Upper lobe of left lung (tissue), 6 donors: ENCODE measurements around the gene CHDH. TPM values are rescaled to one million over a fixed set of nuclear protein-coding genes. Genes with fewer than 3 reads are reported as not detected.

Experiments
- ATAC-seq, 2 donors: fragments of 200-7000 bp; cut with Tn5 transposase; one replicate each; pipeline ENCODE4 v1.9.1; 2022; ENCODE audit warnings: mild to moderate bottlenecking in 2 of 2, moderate library complexity in 2 of 2; ENCODE audit not compliant: low FRiP score in 2 of 2
- DNase-seq, 2 donors: peaks; one replicate each; pipeline ENCODE4 v3.0.0-alpha.2; 2019 to 2020
- H3K27ac ChIP-seq, 4 donors: fragments of 200-600 bp; sonication (generic); one replicate each; pipeline ENCODE4 v1.5.1; 2016 to 2019
- H3K27me3 ChIP-seq, 4 donors: fragments of 200-600 bp; sonication (generic); one replicate each; pipeline ENCODE4 v1.5.1; 2017 to 2019
- H3K36me3 ChIP-seq, 4 donors: fragments of 200-600 bp; sonication (generic); one replicate each; pipeline ENCODE4 v1.5.1; 2016 to 2019
- H3K4me1 ChIP-seq, 4 donors: fragments of 200-600 bp; sonication (generic); one replicate each; pipeline ENCODE4 v1.5.1; 2018 to 2019
- H3K4me3 ChIP-seq, 4 donors: fragments of 200-600 bp; sonication (generic); one replicate each; pipeline ENCODE4 v1.5.1; 2017 to 2019; ENCODE audit warnings: mild to moderate bottlenecking in 2 of 4, moderate library complexity in 1 of 4
- H3K9me3 ChIP-seq, 4 donors: fragments of 200-600 bp; sonication (generic); one replicate each; pipeline ENCODE4 v1.5.1; 2018 to 2019
- EP300 ChIP-seq, 4 donors: sonication (generic); formaldehyde crosslinking; IDR thresholded peaks; one replicate each; pipeline ENCODE4 v1.5.1; 2017; ENCODE audit warnings: antibody characterized with exemption in 4 of 4, control low read depth in 2 of 4
- POLR2A ChIP-seq, 4 donors: fragments of 450-650 bp; IDR thresholded peaks; one replicate each; pipeline ENCODE4 v1.5.1; 2016 to 2017; ENCODE audit warnings: antibody characterized with exemption in 4 of 4, mild to moderate bottlenecking in 2 of 4
- POLR2AphosphoS5 ChIP-seq, 2 donors: sonication (generic); formaldehyde crosslinking; IDR thresholded peaks; one replicate each; pipeline ENCODE4 v1.5.1; 2017; ENCODE audit warnings: antibody characterized with exemption in 2 of 2
- WGBS, 2 donors: methylation state at CpG; one replicate each; pipeline ENCODE4 v1.1.5; 2017 to 2018; 5-methylcytosine and 5-hydroxymethylcytosine counted together
- total RNA-seq, 6 donors: library from RNA; depleted of rRNA in 4 of 6; stranded (reverse); fragments of >200 nt in 4 of 6; gene quantifications; one replicate each; pipeline versions ENCODE4 v1.1.0 to v1.2.1, GENCODE V29; 2016 to 2021
- TF ChIP-seq, protein P1 (sequence below), 6 experiments: fragments of 450-650 bp in 4 of 6; fragments of 200-600 bp in 2 of 6; sonication (generic) in 2 of 6; IDR thresholded peaks; one replicate each; pipeline ENCODE4 v1.5.1; 2016 to 2019; ENCODE audit warnings: antibody characterized with exemption in 6 of 6
- donor health status: DM: no; HTN: no; CAD: no; lungs with moderate emphysema.
- donor health status: DM: no; HTN: yes; CAD: no; lungs with severe emphysema.

The CHDH gene
- total RNA-seq, 6 donors from 2014 or later = 9.1 to 20.9 (median 13.9) TPM

DNA sequence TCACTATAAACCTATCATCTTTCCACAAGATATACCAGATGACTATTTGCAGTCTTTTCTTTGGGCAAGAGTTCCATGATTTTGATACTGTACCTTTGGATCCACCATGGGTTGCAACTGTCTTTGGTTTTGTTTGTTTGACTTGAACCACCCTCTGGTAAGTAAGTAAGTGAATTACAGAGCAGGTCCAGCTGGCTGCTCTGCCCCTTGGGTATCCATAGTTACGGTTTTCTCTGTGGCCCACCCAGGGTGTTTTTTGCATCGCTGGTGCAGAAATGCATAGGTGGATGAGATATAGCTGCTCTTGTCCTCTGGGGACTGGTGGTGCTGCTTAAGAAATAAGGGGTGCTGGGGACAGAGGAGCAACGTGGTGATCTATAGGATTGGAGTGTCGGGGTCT, 33.8 kb downstream of the CHDH start:
- no peaks in the 10 kb centered on the region for H3K4me1 ChIP-seq
- H3K4me3 ChIP-seq = no peak overlapping the region
- no peaks in the 10 kb centered on the region for H3K27me3 ChIP-seq
- ATAC-seq = no peak
- H3K27ac ChIP-seq = no peak overlapping the region
- TF ChIP-seq POLR2A (IDR thresholded peaks at IDR 0.05) (no peak), POLR2AphosphoS5 (IDR thresholded peaks at IDR 0.05) (no peak), EP300 (IDR thresholded peaks at IDR 0.05) (no peak)
- TF ChIP-seq, protein P1, sequence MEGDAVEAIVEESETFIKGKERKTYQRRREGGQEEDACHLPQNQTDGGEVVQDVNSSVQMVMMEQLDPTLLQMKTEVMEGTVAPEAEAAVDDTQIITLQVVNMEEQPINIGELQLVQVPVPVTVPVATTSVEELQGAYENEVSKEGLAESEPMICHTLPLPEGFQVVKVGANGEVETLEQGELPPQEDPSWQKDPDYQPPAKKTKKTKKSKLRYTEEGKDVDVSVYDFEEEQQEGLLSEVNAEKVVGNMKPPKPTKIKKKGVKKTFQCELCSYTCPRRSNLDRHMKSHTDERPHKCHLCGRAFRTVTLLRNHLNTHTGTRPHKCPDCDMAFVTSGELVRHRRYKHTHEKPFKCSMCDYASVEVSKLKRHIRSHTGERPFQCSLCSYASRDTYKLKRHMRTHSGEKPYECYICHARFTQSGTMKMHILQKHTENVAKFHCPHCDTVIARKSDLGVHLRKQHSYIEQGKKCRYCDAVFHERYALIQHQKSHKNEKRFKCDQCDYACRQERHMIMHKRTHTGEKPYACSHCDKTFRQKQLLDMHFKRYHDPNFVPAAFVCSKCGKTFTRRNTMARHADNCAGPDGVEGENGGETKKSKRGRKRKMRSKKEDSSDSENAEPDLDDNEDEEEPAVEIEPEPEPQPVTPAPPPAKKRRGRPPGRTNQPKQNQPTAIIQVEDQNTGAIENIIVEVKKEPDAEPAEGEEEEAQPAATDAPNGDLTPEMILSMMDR (IDR thresholded peaks at IDR 0.05) = no peak
- WGBS, 2 donors = 77 to 79% methylated on average over 4 of the region's 4 CpGs
- peaks cover 0 to 3% (median 0%) of the 10 kb centered on the region in 4 donors for H3K36me3 ChIP-seq
- no peaks in the 10 kb centered on the region for H3K9me3 ChIP-seq
- no peak for DNase-seq

DNA sequence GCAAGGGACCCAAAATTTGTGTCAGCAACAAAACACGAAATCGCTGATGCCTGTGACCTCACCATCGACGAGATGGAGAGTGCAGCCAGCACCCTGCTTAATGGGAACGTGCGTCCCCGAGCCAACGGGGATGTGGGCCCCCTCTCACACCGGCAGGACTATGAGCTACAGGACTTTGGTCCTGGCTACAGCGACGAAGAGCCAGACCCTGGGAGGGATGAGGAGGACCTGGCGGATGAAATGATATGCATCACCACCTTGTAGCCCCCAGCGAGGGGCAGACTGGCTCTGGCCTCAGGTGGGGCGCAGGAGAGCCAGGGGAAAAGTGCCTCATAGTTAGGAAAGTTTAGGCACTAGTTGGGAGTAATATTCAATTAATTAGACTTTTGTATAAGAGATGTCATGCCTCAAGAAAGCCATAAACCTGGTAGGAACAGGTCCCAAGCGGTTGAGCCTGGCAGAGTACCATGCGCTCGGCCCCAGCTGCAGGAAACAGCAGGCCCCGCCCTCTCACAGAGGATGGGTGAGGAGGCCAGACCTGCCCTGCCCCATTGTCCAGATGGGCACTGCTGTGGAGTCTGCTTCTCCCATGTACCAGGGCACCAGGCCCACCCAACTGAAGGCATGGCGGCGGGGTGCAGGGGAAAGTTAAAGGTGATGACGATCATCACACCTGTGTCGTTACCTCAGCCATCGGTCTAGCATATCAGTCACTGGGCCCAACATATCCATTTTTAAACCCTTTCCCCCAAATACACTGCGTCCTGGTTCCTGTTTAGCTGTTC, 34.9 kb downstream of the CHDH start:
- DNase-seq (no peak), ATAC-seq (no peak)
- H3K36me3 ChIP-seq = peaks cover 0 to 3% (median 0%) of the 10 kb centered on the region in 4 donors
- no peak overlapping the region for H3K27ac ChIP-seq
- no peak for TF ChIP-seq EP300 (IDR thresholded peaks at IDR 0.05)
- no peak for TF ChIP-seq POLR2A (IDR thresholded peaks at IDR 0.05)
- no peak for TF ChIP-seq POLR2AphosphoS5 (IDR thresholded peaks at IDR 0.05)
- TF ChIP-seq, protein P1 (IDR thresholded peaks at IDR 0.05) = no peak
- 94 to 95% methylated on average over 18 to 24 of the region's 24 CpGs for WGBS, 2 donors
- H3K4me1 ChIP-seq = no peaks in the 10 kb centered on the region
- no peak overlapping the region for H3K4me3 ChIP-seq
- H3K27me3 ChIP-seq = no peaks in the 10 kb centered on the region
- no peaks in the 10 kb centered on the region for H3K9me3 ChIP-seq

DNA sequence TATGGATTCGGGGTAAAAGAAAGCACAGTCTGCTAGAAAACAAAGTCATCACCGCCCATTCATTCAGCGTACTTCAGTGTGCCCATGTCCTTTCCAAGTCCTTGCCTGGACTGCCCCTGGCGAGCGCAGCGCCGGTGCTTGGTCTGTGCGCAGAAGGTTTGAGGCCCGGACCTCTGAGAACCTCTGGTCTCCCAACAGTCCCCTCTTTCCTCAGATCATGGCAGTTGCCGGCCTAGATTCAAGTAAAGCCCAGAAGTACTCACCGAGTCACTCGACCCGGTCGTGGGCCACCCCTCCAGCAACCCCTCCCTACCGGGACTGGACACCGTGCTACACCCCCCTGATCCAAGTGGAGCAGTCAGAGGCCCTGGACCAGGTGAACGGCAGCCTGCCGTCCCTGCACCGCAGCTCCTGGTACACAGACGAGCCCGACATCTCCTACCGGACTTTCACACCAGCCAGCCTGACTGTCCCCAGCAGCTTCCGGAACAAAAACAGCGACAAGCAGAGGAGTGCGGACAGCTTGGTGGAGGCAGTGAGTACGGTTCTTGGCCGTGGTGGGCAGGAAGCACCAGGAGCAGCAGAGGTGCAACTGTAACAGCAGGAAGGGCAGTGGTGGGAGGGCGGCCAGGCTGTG, 36.3 kb downstream of the CHDH start:
- no peaks in the 10 kb centered on the region for H3K4me1 ChIP-seq
- ATAC-seq = no peak
- DNase-seq = no peak
- peaks cover 0 to 3% (median 0%) of the 10 kb centered on the region in 4 donors for H3K36me3 ChIP-seq
- WGBS, 2 donors = 84 to 88% methylated on average over 26 to 28 of the region's 28 CpGs
- TF ChIP-seq EP300 (IDR thresholded peaks at IDR 0.05) (no peak), POLR2A (IDR thresholded peaks at IDR 0.05) (no peak), POLR2AphosphoS5 (IDR thresholded peaks at IDR 0.05) (no peak)
- TF ChIP-seq, protein P1 (IDR thresholded peaks at IDR 0.05) = no peak
- no peaks in the 10 kb centered on the region for H3K27me3 ChIP-seq
- no peak overlapping the region for H3K4me3 ChIP-seq
- no peak overlapping the region for H3K27ac ChIP-seq
- no peaks in the 10 kb centered on the region for H3K9me3 ChIP-seq

DNA sequence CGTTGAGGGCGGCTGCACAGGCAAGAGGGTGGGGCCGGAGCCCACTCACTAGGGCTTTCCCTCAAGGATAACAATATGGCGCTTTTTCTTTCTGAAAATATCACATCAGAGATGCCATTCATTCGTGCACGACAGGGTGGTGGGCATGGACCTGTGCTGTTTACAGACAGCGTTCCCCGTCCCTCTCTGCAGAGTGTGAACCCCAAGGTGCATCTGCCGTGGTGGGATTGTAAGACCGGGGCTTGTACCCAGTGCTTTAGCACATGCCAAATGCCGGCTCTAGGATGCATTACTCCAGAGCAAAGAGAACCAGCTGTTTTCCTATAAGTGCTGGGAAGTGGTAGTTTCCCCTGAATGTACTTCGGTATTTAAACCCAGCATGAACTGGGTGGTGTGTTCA, 37.0 kb downstream of the CHDH start:
- H3K4me1 ChIP-seq = no peaks in the 10 kb centered on the region
- H3K27ac ChIP-seq = no peak overlapping the region
- H3K36me3 ChIP-seq = peaks cover 0 to 3% (median 0%) of the 10 kb centered on the region in 4 donors
- ATAC-seq (no peak), DNase-seq (no peak)
- no peaks in the 10 kb centered on the region for H3K27me3 ChIP-seq
- TF ChIP-seq EP300 (IDR thresholded peaks at IDR 0.05) (no peak), POLR2A (IDR thresholded peaks at IDR 0.05) (no peak), POLR2AphosphoS5 (IDR thresholded peaks at IDR 0.05) (no peak)
- TF ChIP-seq, protein P1 (IDR thresholded peaks at IDR 0.05) = no peak
- no peaks in the 10 kb centered on the region for H3K9me3 ChIP-seq
- 85 to 88% methylated on average over 11 to 12 of the region's 12 CpGs for WGBS, 2 donors
- H3K4me3 ChIP-seq = no peak overlapping the region
